ENCODE data around the gene UGDH. TPM values are rescaled to one million over a fixed set of nuclear protein-coding genes. Genes with fewer than 3 reads are reported as not detected.

UGDH gene
- polyA plus RNA-seq, 1 donor from 2014 or later = 21.1 TPM

Other genes with a start within 250 kb of the UGDH start
- gene RFC1, start 161.1 kb downstream of the UGDH start, polyA plus RNA-seq = 17.3 and 20.7 TPM in 2 replicates
- not detected in 2 replicates for gene KLB, start 120.5 kb downstream of the UGDH start, polyA plus RNA-seq
- gene RPL9, start 68.5 kb downstream of the UGDH start, polyA plus RNA-seq = 5,091 and 5,676 TPM in 2 replicates
- gene LIAS, start 68.4 kb downstream of the UGDH start, polyA plus RNA-seq = 20.8 and 24.6 TPM in 2 replicates
- 42.3 and 55.6 TPM in 2 replicates for gene SMIM14, start 111.4 kb upstream of the UGDH start, polyA plus RNA-seq
- 44.0 and 45.8 TPM in 2 replicates for gene UBE2K, start 170.7 kb upstream of the UGDH start, polyA plus RNA-seq

All from neural cell (in vitro differentiated cells).